HepG2 (cell line): ENCODE results near the gene SKIDA1. TPM values are rescaled to one million over a fixed set of nuclear protein-coding genes. Genes with fewer than 3 reads are reported as not detected.

Source experiments
- ATAC-seq: fragments of 200-7000 bp; cut with Tn5 transposase; 3 replicates; pipeline ENCODE4 v1.9.1; 2020; ENCODE audit warnings: mild to moderate bottlenecking, moderate library complexity
- BruUV-seq: library from RNA; stranded (reverse); fragments of 400-500 nt; replicated peaks from 2 replicates; lab custom pipeline; 2021; lab: Mats Ljungman, UMichigan
- CTCF ChIA-PET: fragments of 300-600 bp; formaldehyde crosslinking; extraction: SDS; loops from one replicate; lab custom pipeline; 2021; ENCODE audit warnings: low total read pairs, inconsistent platforms, low intra/inter-chr PET ratio; lab: Yijun Ruan, JAX
- POLR2A ChIA-PET: fragments of 350-600 bp; sonication (Branson Sonifier 250); formaldehyde crosslinking; loops from one replicate; lab custom pipeline; 2020; ENCODE audit warnings: antibody characterized with exemption, inconsistent platforms; lab: Yijun Ruan, JAX
- DNase-seq: peaks from one replicate; pipeline ENCODE4 v3.0.0-alpha.2; 2015; ENCODE audit warnings: low spot score
- FAIRE-seq: peaks from 3 replicates; lab custom pipeline; 2011; peaks lifted over from hg19 to GRCh38; lab: Jason Lieb, UNC
- H2AFZ ChIP-seq: one replicate; pipeline ENCODE4 v1.6.1; 2011; ENCODE audit warnings: low read length, inconsistent platforms
- H3K27ac ChIP-seq: fragments of 300-600 bp; 3 replicates; pipeline ENCODE4 v1.8.0; 2011; ENCODE audit warnings: mixed run types, mild to moderate bottlenecking, mixed read lengths, low read length, inconsistent platforms; ENCODE audit not compliant: insufficient read depth; ENCODE audit errors: extremely low read length
- H3K27me3 ChIP-seq, 2 experiments: fragments of 200-600 bp in 1 of 2; 2 replicates in 1 of 2; 3 replicates in 1 of 2; pipeline versions ENCODE4 v1.6.0 to v1.8.0; 2011; ENCODE audit warnings: low read length in 2 of 2, mild to moderate bottlenecking in 2 of 2, moderate library complexity in 2 of 2, inconsistent platforms in 1 of 2; ENCODE audit not compliant: insufficient read depth in 2 of 2, control insufficient read depth in 1 of 2
- H3K36me3 ChIP-seq, 2 experiments: fragments of 200-600 bp in 1 of 2; replicated peaks in 1 of 2; 2 replicates in 1 of 2; 3 replicates in 1 of 2; pipeline versions ENCODE4 v1.5.1 to v1.8.0; 2011; ENCODE audit warnings: low read length in 2 of 2, inconsistent platforms in 1 of 2; ENCODE audit not compliant: insufficient read depth in 2 of 2, control insufficient read depth in 1 of 2
- H3K4me1 ChIP-seq: 2 replicates; pipeline ENCODE4 v1.5.1; 2012; ENCODE audit warnings: low read length, inconsistent platforms; ENCODE audit not compliant: insufficient read depth
- H3K4me2 ChIP-seq: 2 replicates; pipeline ENCODE4 v1.6.0; 2011; ENCODE audit warnings: low read depth, low read length, inconsistent platforms
- H3K4me3 ChIP-seq, 3 experiments: fragments of 200-600 bp in 1 of 3; sonication (generic), shearing (Covaris generic) in 1 of 3; replicated peaks in 1 of 3; 2 replicates each; pipeline ENCODE4 v1.5.1; 2011 to 2016; ENCODE audit warnings: low read length in 3 of 3, inconsistent platforms in 2 of 3, low read depth in 2 of 3, mild to moderate bottlenecking in 2 of 3, control low read depth in 1 of 3, mixed read lengths in 1 of 3; ENCODE audit not compliant: insufficient read depth in 1 of 3
- H3K79me2 ChIP-seq: one replicate; pipeline ENCODE4 v1.6.1; 2011; ENCODE audit warnings: low read length, inconsistent platforms; ENCODE audit not compliant: insufficient read depth
- H3K9ac ChIP-seq: 2 replicates; pipeline ENCODE4 v1.6.0; 2011; ENCODE audit warnings: mild to moderate bottlenecking, low read depth, low read length, inconsistent platforms; ENCODE audit not compliant: insufficient read depth
- H3K9me3 ChIP-seq: 2 replicates; pipeline ENCODE4 v1.5.1; 2012; ENCODE audit warnings: mild to moderate bottlenecking, low read length
- H4K20me1 ChIP-seq: 2 replicates; pipeline ENCODE4 v1.6.0; 2011; ENCODE audit warnings: inconsistent platforms, mild to moderate bottlenecking, low read length, moderate library complexity; ENCODE audit not compliant: insufficient read depth
- DPF2 ChIP-seq: sonication (generic); formaldehyde crosslinking; IDR thresholded peaks from 2 replicates; pipeline ENCODE4 v1.4.0; 2020; ENCODE audit warnings: mild to moderate bottlenecking, low read depth, missing genetic modification reagents, borderline replicate concordance
- ELF3 ChIP-seq: IDR thresholded peaks from 2 replicates; pipeline ENCODE4 v1.6.1; 2016; ENCODE audit warnings: missing genetic modification reagents, missing compliant biosample characterization
- FOSL2 ChIP-seq: sonication (generic); formaldehyde crosslinking; IDR thresholded peaks from 2 replicates; pipeline ENCODE4 v1.4.0; 2020; ENCODE audit warnings: missing genetic modification reagents
- FOXJ3 ChIP-seq: sonication (generic); formaldehyde crosslinking; IDR thresholded peaks from 2 replicates; pipeline ENCODE4 v1.4.0; 2020; ENCODE audit warnings: missing genetic modification reagents, mild to moderate bottlenecking, borderline replicate concordance
- FOXK2 ChIP-seq: fragments of 450-650 bp; IDR thresholded peaks from 2 replicates; pipeline ENCODE4 v1.6.1; 2016
- HNF4A ChIP-seq: sonication (generic); formaldehyde crosslinking; IDR thresholded peaks from 2 replicates; pipeline ENCODE4 v1.4.0; 2020; ENCODE audit warnings: missing genetic modification reagents
- POGZ ChIP-seq: sonication (generic); formaldehyde crosslinking; IDR thresholded peaks from 2 replicates; pipeline ENCODE4 v1.4.0; 2020; ENCODE audit warnings: mild to moderate bottlenecking, missing genetic modification reagents
- RXRB ChIP-seq: IDR thresholded peaks from 2 replicates; pipeline ENCODE4 v1.6.1; 2016; ENCODE audit warnings: borderline replicate concordance, missing genetic modification reagents, missing compliant biosample characterization
- SALL1 ChIP-seq: sonication (generic); formaldehyde crosslinking; IDR thresholded peaks from 2 replicates; pipeline ENCODE4 v1.8.0; 2022; ENCODE audit warnings: mild to moderate bottlenecking, missing genetic modification reagents
- SIX1 ChIP-seq: sonication (generic); formaldehyde crosslinking; IDR thresholded peaks from 2 replicates; pipeline ENCODE4 v1.4.0; 2020; ENCODE audit warnings: missing genetic modification reagents, borderline replicate concordance
- TARDBP ChIP-seq: sonication (generic); formaldehyde crosslinking; IDR thresholded peaks from 2 replicates; pipeline ENCODE4 v1.8.0; 2022; ENCODE audit warnings: mild to moderate bottlenecking, missing genetic modification reagents
- ZNF672 ChIP-seq: sonication (generic); formaldehyde crosslinking; IDR thresholded peaks from 2 replicates; pipeline ENCODE4 v1.8.1; 2022; ENCODE audit warnings: missing genetic modification reagents
- WGBS: methylation state at CpG from one replicate; pipeline ENCODE4 v1.1.6; 2017; ENCODE audit warnings: low lambda C conversion rate; 5-methylcytosine and 5-hydroxymethylcytosine counted together
- in situ Hi-C: cut with HindIII; loops from 2 replicates; pipeline ENCODE4 v1.10.0; 2017; ENCODE audit warnings: low pct_unique_long_range_greater_than_20kb; ENCODE audit not compliant: extremely low pct_ligation_motif_present
- intact Hi-C: fragments of 100-400 bp; cut with micrococcal nuclease; formaldehyde crosslinking; loops from one replicate; pipeline ENCODE4 v1.10.0; 2022; ENCODE audit not compliant: unreplicated experiment
- polyA plus RNA-seq, 8 experiments: library from polyadenylated mRNA; depleted of rRNA in 3 of 8; stranded (reverse) in 7 of 8; unstranded in 1 of 8; fragments of >200 nt; fragmentation: Illumina TruSeq in 4 of 8; extraction: Trizol in 4 of 8; gene quantifications; 2 replicates each; pipeline versions ENCODE4 v1.2.1 to v1.2.3, GENCODE V29; 2011 to 2016; ENCODE audit warnings: low read depth in 4 of 8, missing spikeins in 1 of 8, mixed read lengths in 1 of 8; ENCODE audit not compliant: insufficient read depth in 1 of 8
- total RNA-seq, 5 experiments: library from RNA; depleted of rRNA; stranded (reverse); fragments of >200 nt; fragmentation: Illumina TruSeq; extraction: Trizol; gene quantifications; 2 replicates each; pipeline ENCODE4 v1.2.3, GENCODE V29; 2016; ENCODE audit warnings: low read depth in 1 of 5

SKIDA1 gene
- total and polyA plus RNA-seq, 2 of the 13 experiments (the other 11 are each of a cell fraction or from before 2014, with no cell fraction given), result 0.73 to 1.5 TPM

GRCh38 chr10:21572578-21572977, 47.1 kb upstream of the SKIDA1 start:
- intact Hi-C loops, result loop anchor here (5.0 kb wide), 1 partner anchor 40 kb away; no protein-coding TSS in a partner anchor
- Histone ChIP-seq H3K79me2 (peaks cover 96% of the 10 kb centered on the region), H4K20me1 (no peaks in the 10 kb centered on the region), H3K36me3 (peaks cover 2 to 19% of the 10 kb centered on the region in 2 experiments; a peak in 4 of 5 replicates), H3K4me2 (peak overlapping the region; percentile 17; the same call in 1 of the 2 replicates), H3K4me3 (no peak overlapping the region), H3K27ac (peak overlapping the region; percentile 39), H3K9ac (no peak overlapping the region), H3K4me1 (peaks cover 69% of the 10 kb centered on the region), H3K9me3 (no peaks in the 10 kb centered on the region), H2AFZ (no peak overlapping the region), H3K27me3 (no peaks in the 10 kb centered on the region)
- ATAC-seq (no peak), FAIRE-seq (no peak), DNase-seq (no peak)
- 88% methylated on average over 3 of the region's 3 CpGs for WGBS
- ChIA-PET CTCF (no interaction called here), POLR2A (interaction anchor here (1.2 kb wide), 1 partner anchor 77 kb away, joined by 5 read pairs; no protein-coding TSS in a partner anchor)
- no TSS peak for BruUV-seq
- in situ Hi-C loops, result no loop called here
- TF ChIP-seq POGZ (CRISPR knock-in tag) (0 out of 2 replicates have a peak, but pooled peaks have one; percentile 33), SALL1 (CRISPR knock-in tag) (peak; percentile 31; the same call in 1 of the 2 replicates), FOSL2 (peak; percentile 70), TARDBP (CRISPR knock-in tag) (no peak)

GRCh38 chr10:21570761-21571521, 45.5 kb upstream of the SKIDA1 start:
- Histone ChIP-seq H3K9ac (no peak overlapping the region), H4K20me1 (no peaks in the 10 kb centered on the region), H3K79me2 (peaks cover 93% of the 10 kb centered on the region), H3K4me2 (peak overlapping the region; percentile 52), H3K36me3 (peaks cover 0 to 16% of the 10 kb centered on the region in 2 experiments; a peak in 3 of 5 replicates), H3K4me3 (peak overlapping the region in 2 of 3 experiments; percentile 16 to 27; a peak in 2 of 6 replicates), H2AFZ (no peak overlapping the region), H3K27ac (peak overlapping the region; percentile 57), H3K9me3 (no peaks in the 10 kb centered on the region), H3K4me1 (peaks cover 86% of the 10 kb centered on the region), H3K27me3 (no peaks in the 10 kb centered on the region)
- DNase-seq (peak; percentile 72), FAIRE-seq (no peak), ATAC-seq (peak; percentile 20)
- in situ Hi-C loops (no loop called here), intact Hi-C loops (loop anchor here (2.0 to 5.0 kb wide), 2 partner anchors 41 to 74 kb away; no protein-coding TSS in a partner anchor)
- no TSS peak for BruUV-seq
- POLR2A ChIA-PET, result interaction anchor here (0.8 to 1.4 kb wide), 3 partner anchors 45 to 74 kb away, joined by 3 to 12 read pairs (median 3); partner anchors contain the start of gene SKIDA1
- CTCF ChIA-PET, result no interaction called here
- WGBS, result 51% methylated on average over 3 of the region's 3 CpGs
- TF ChIP-seq RXRB (CRISPR knock-in tag) (peak; percentile 70; the same call in 1 of the 2 replicates), SIX1 (CRISPR knock-in tag) (no peak), ZNF672 (CRISPR knock-in tag) (no peak), FOXJ3 (CRISPR knock-in tag) (peak; percentile 72; the same call in 1 of the 2 replicates), FOXK2 (0 out of 2 replicates have a peak, but pooled peaks have one; percentile 48), DPF2 (CRISPR knock-in tag) (no peak), ELF3 (CRISPR knock-in tag) (peak; percentile 86), HNF4A (CRISPR knock-in tag) (peak; percentile 83)
